ENCODE measurements around the gene WDR1.
"Not testable (repeated sequence)": the region's sequence is repeated elsewhere in the genome, so short reads cannot be mapped to it uniquely, and the experiment has no call there.

WDR1 gene

GRCh38 chr4:10130178-10130888 is 13.7 kb upstream of the WDR1 start:
- no peak for DNase-seq

- no peak for DNase-seq
These were observed 12.9 kb upstream of the WDR1 start for GRCh38 chr4:10129196-10130177.

DNA sequence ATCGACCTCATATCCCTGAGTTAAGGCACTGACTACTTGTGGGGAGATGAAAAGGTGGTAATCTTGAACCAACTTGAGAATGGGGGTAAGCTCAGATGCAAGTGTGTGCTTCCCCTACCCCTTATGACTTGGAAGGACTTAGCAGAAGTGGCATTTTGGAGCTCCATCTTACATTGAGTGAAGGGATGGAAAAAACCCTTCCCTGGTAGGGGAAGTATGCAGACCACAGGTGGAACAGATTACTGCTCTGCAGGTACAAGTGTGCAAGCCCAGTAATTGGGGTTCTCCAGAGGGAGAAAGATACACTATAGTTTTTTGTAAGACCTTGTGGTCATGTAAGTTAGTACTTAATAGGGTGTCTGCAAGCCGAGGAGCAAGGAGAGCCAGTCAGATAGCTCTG is 12.2 kb upstream of the WDR1 start:
- DNase-seq: no peak

GRCh38 chr4:10127531-10127930 is 10.9 kb upstream of the WDR1 start:
- not testable (repeated sequence) for DNase-seq

GRCh38 chr4:10124167-10124930 is 7.8 kb upstream of the WDR1 start:
- DNase-seq: no peak

- DNase-seq: no peak
These were observed 6.9 kb upstream of the WDR1 start for GRCh38 chr4:10123227-10124101.

- DNase-seq: no peak
These were observed 5.8 kb upstream of the WDR1 start for GRCh38 chr4:10122236-10122932.

DNA sequence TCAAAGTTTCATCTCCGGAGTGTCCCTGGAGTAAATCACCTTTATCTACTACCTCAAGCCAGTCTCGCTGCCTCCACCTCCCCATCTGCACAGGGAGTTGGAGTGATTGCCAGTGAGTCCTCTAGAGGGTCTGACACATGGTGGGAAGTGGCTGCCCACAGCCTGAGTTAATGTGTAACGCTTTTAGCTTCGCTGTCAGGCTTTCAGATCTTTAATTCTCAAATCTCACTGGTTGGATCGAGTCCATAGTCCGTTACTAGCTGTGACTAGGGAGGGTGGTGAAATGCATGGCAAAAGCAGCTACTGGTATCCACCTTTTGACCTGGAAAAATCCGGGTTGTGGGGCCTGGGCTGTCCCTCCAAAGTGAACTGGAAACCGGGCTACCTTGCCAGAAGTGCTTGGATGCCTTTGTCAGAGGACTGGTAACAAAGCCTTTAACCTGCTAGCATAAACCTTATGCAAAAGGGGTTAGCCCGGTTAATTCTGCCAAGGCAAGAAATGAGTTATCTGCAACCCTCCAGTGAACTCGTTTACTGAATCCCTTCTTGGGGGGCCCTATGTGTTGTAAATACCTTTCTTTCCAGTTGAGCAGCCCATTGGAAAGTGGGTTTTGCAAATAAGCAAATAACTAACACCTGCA is 5.1 kb upstream of the WDR1 start:
- no peak for DNase-seq

DNA sequence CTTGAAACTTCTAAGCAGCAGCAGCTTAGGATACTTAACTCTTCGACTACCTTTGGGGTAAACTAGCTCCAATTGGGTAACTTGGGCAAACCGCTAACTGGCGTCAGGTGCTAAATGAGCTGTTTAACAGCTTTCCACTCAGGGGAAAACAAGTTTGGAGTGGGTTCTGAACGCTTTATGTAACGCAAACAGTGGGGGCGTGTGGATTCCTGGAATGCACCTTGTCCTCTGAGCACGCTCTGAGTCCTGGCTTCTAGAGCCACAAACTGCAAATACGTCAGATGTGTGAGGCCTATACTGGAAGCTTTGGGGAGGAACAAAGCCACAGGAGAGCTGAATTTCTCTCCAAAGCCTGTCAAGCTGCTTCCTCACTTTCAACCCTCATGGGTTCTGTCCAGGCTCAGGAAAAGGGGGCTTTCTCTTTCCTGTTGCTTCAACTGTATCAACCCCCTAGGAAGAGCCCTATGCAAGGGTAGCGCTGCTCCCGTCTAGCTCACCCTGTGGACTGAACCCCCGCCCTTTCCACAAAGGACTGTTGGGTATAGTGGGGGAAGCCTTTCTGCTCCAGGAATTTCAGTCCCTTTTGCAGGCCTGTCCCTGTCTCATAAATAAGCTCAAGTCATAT is 4.5 kb upstream of the WDR1 start:
- no peak for DNase-seq

GRCh38 chr4:10119773-10120172 is 3.2 kb upstream of the WDR1 start:
- no peak for DNase-seq

DNA sequence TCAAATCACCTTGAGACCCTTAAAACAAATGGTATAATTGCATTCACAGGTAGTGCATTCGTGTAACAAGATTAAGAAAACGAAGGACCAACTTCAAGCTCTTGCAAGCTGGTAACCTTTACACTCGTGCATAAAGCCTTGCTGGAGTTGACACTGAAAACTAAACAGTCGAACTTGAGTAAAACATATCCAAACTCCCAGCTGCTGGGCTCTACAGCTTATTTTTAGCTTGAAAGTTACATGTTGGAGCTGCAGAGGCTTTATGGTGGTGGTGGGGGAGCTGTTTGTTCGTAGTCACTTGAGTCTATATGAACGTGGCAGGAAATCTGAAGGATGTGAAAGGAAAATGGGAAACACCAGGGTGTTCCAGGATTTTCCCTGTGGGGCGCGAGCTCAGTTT is 2.7 kb upstream of the WDR1 start:
- no peak for DNase-seq

DNA sequence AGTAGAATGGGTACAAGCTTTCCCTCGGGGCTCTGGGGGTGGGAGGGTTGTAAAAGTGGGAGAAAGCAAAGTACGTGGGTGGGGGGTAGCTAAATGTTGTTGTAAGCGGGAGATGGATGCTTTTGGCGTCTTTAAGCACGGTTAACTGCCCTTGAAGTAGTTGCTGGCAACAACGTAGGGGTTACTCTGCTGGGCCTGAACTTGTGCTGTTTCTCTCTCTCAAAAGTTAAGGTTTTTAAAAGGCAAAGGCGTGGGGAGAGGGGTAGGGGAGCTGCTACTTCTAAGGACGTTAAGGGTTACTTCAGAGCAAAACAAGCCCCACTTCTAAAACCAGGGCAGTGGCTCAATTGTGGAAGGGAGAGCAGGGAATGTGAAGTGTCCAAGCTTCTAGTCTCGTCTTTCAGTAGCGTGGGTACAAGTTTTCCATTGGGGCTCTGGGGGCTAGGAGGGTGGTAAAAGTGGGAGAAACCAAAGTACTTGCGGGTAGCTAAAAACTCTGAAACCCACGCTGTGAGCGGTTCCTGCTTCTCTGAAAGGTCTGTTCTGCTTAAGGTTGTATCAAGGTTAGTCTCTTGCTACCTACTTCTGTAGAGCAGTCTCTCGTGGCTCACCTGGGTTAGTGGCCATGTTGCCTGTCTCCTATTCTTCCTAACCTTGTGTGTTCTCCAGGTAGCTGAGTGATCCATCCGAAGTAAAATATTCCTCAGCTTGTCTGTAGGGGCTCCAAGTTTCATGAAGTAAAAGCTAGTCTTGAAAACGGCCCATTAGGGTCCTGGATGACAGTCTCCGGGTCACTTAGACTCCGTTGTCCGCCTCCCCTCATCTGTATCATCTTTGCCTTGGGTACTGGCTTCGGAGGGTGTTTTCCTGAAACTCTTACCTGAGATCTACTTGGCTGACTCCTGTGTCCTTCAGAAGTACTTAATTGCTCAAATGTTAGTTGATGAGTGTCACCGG is 1.7 kb upstream of the WDR1 start:
- DNase-seq: no peak

DNA sequence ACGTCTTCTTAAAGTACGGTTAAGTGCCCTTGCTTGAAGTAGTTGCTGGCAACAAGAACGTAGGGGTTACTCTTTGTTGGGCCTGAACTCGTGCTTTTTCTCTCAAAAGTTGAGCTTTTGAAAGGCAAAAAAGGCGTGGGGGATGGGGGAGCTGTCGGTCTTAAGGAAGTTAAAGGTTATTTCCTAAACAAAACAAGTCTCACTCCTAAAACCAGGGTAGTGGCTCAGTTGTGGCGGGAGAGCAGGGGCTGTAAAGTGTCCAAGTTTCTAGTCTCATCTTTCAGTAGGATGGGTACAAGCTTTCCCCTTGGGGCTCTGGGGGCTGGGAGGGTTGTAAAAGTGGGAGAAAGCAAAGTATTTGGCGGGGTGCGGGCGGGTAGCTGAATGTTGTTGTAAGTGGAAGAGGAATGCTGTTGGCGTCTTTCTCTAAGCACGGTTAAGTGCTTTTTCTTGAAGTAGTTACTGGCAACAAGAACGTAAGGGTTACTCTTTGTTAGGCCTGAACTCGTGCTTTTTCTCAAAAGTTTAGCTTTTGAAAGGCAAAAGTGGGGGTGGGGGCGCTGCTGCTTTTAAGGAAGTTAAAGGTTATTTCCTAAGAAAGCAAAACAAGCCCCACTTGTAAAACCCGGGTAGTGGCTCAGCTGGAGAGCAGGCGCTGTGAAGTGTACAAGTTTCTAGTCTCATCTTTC is 904 bp upstream of the WDR1 start:
- no peak for DNase-seq

GRCh38 chr4:10115797-10116568 is 616 bp downstream of the WDR1 start:
- peak; percentile 60 for DNase-seq

DNA sequence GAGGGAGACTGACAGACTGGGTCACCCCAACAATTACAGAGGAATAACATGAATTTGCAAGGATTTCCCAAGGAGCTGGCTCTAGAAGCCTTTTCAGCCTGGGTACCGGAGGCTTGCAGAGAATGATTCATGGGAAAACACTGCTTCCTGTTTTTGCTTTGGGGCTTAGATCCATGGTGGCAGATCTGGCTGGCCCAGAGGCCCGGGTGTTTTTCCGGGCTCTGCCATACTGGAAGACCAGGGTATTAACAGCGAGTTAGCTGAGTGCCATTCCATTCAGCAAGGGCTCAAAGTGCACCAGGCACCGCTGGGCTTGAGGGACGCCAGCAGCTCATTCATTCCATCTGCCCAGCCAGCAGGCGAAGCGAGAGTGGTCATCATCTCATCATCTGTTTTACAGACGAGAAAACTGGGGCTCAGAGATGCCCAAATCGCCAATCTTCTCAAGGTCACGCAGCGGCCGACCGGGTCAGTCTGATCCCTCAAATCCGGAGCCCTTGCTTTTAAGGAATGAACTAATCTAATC is 1.3 kb downstream of the WDR1 start:
- no peak for DNase-seq

GRCh38 chr4:10114607-10115006 is 2.0 kb downstream of the WDR1 start:
- DNase-seq: no peak

GRCh38 chr4:10114147-10114546 is 2.5 kb downstream of the WDR1 start:
- DNase-seq: no peak
